ENCODE measurements around the gene MID1IP1.

- TF ChIP-seq, protein P1, sequence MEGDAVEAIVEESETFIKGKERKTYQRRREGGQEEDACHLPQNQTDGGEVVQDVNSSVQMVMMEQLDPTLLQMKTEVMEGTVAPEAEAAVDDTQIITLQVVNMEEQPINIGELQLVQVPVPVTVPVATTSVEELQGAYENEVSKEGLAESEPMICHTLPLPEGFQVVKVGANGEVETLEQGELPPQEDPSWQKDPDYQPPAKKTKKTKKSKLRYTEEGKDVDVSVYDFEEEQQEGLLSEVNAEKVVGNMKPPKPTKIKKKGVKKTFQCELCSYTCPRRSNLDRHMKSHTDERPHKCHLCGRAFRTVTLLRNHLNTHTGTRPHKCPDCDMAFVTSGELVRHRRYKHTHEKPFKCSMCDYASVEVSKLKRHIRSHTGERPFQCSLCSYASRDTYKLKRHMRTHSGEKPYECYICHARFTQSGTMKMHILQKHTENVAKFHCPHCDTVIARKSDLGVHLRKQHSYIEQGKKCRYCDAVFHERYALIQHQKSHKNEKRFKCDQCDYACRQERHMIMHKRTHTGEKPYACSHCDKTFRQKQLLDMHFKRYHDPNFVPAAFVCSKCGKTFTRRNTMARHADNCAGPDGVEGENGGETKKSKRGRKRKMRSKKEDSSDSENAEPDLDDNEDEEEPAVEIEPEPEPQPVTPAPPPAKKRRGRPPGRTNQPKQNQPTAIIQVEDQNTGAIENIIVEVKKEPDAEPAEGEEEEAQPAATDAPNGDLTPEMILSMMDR (IDR thresholded peaks at IDR 0.05): no peak
- no peak for TF ChIP-seq POLR2A (IDR thresholded peaks at IDR 0.05)
Observed at GRCh38 chrX:38845426-38845825, 44.2 kb downstream of the MID1IP1 start.
